LNCaP clone FGC (cell line): ENCODE results near the gene LRRK1.

Source experiments
- DNase-seq: peaks from one replicate; pipeline ENCODE4 v3.0.0-alpha.2; 2011; ENCODE audit warnings: low read depth
- H3K4me3 ChIP-seq: 2 replicates; pipeline ENCODE4 v1.5.1; 2011; ENCODE audit warnings: mild to moderate bottlenecking, low read depth, low read length, control low read depth
- TF ChIP-seq, protein P1 (sequence below): IDR thresholded peaks from 2 replicates; pipeline ENCODE4 v1.5.1; 2012; ENCODE audit warnings: mild to moderate bottlenecking; ENCODE audit not compliant: control insufficient read depth, insufficient read depth; ENCODE audit errors: extremely low read depth

The LRRK1 gene

DNA sequence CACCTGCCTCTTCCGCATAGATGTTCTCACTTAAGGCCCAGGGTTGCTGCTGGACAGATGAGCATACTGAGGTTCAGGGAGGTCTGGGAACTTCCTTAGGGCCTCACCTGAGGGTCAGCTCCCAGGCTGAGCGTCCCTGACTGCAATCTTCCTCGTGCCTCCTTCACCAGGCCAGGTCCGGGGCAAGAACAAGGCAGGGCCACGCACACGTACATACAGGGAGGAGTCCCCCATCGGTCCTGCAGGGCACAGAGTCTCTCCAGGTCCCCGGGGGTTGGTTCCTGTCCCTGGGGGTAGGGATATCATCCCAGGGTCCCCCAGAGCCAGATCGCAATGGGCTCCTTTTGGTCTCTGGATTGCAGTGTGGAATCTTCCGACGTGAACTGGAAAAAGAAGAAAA is 130.1 kb downstream of the LRRK1 start:
- H3K4me3 ChIP-seq, result no peak overlapping the region
- TF ChIP-seq, protein P1, sequence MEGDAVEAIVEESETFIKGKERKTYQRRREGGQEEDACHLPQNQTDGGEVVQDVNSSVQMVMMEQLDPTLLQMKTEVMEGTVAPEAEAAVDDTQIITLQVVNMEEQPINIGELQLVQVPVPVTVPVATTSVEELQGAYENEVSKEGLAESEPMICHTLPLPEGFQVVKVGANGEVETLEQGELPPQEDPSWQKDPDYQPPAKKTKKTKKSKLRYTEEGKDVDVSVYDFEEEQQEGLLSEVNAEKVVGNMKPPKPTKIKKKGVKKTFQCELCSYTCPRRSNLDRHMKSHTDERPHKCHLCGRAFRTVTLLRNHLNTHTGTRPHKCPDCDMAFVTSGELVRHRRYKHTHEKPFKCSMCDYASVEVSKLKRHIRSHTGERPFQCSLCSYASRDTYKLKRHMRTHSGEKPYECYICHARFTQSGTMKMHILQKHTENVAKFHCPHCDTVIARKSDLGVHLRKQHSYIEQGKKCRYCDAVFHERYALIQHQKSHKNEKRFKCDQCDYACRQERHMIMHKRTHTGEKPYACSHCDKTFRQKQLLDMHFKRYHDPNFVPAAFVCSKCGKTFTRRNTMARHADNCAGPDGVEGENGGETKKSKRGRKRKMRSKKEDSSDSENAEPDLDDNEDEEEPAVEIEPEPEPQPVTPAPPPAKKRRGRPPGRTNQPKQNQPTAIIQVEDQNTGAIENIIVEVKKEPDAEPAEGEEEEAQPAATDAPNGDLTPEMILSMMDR, result no peak
- no peak for DNase-seq

DNA sequence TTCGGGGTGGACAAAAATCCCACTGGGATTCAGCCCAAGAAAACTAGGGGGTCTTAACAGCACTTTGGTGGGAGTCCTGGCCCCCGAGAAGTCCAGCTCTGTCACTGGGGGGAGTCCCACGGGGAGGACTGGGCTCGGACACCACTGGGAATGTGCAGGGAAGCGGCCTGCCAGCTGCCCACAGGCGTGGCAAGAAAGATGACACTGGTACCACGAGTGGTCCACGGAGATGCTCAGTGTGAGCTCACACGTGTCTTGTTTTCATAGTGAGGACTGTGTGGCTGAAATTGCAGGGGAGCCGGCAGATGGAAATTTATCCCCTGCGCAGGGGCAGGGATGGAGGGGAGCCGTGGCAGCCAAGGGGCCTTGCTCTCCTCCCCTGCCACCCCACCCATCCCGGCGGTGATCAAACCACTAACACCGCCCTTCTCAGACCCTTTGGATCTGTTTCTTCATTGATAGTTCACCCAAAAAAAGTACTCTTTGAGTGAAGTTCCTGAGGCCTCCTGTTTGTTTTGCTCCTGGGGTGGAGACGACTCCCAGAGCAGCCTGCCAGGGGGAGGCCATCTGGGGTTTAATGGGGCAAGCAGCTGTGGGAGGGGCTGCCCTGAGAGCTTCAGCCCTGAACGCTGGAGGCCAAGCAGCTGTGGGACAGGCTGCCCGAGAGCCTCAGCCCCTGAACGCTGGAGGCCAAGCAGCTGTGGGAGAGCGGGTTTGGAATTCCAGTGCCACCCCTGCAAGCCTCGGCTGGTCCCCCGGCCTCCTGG is 130.9 kb downstream of the LRRK1 start:
- TF ChIP-seq, protein P1, result no peak
- DNase-seq, result no peak

DNA sequence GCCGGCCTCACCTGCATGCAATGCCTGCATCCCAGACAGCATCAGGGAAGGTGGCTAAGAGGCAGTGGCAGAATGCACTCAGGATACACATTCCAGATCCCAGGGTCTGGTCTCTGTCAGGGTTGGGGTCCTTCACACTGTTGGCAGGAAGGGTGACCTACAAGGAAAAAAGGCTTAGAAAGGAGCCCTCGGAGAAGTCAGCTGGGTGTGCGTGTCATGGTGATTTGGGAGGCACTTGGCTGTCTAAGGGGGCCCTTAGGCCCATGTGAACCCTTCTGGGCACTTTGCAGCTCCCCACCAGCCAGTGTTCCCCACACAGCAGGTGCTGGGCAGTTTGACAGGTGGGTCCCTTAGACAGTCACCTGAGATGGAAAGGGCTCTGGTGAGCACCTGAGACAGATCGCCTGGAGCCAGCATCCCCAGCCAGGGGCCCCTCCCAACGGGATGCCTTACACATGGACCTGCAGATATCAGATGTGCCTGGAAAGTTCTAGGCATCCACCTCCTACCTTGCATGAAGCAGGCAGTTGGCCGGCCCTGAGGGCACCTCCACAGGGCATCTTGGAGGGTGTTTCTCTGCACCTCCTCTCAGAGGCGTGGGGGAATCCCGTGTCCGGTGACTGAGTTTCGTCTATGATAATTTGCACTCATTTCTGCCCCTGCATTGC is 131.6 kb downstream of the LRRK1 start:
- TF ChIP-seq, protein P1, result no peak
- DNase-seq, result no peak
- no peak overlapping the region for H3K4me3 ChIP-seq

More for the DNA sequence above, 130.9 kb downstream of the LRRK1 start:
- H3K4me3 ChIP-seq, result no peak overlapping the region

DNA sequence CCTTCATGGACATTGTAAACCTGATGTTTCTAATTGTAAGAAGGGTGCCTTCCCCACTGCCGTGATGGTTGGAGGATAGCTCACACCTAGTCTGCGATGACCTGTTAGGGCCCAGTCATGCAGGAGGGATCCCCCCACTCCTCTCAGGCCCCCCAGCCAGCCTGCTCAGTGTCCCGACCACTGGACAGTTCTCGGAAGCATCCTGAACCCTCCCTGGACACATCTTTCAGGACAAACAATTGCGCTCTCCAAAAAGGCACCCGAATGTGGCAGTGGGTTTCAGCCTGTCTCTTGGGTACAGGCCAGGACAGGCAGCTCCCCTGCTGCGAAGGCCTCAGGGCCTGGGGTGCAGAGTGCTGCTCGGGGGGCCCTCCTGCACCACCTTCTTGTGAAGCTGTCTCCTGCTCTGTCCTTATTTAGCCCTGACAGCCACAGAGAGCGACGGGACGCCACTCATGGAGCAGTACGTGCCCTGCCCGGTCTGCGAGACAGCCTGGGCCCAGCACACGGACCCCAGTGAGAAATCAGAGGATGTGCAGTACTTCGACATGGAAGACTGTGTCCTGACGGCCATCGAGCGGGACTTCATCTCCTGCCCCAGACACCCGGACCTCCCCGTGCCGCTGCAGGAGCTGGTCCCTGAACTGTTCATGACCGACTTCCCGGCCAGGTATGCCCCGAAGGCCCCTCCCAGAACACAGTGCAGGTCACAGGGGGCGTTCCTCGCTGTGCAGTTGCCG is 132.3 kb downstream of the LRRK1 start:
- no peak for DNase-seq
- TF ChIP-seq, protein P1, result no peak
- no peak overlapping the region for H3K4me3 ChIP-seq

DNA sequence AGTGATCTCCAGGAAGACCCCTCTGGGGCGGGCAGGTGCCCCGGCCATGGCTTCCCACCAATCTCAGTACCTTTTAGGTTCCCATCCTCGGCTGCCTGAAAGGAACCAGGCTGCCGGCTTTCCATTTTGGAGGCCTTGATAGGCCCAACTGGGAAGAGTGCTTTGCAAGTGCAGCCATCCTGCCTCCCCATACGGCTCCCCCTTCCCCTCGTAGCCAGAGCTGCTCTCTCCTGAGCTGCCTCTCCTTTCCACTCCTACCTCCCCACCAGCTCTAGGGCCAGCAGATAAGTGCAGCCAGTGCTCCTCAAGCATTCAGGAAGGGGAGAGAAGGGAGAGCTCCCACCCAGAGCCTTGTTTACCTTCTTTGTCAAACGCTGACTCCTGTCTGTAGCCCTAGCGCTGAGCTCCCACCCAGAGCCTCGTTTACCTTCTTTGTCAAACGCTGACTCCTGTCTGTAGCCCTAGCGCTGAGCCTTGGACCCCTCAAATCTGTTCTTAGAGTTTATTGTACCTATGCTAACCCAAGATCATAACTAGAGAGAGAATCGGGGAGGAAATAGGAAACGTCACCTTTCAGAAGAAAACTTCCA is 133.0 kb downstream of the LRRK1 start:
- no peak overlapping the region for H3K4me3 ChIP-seq
- TF ChIP-seq, protein P1, result no peak
- DNase-seq, result no peak

DNA sequence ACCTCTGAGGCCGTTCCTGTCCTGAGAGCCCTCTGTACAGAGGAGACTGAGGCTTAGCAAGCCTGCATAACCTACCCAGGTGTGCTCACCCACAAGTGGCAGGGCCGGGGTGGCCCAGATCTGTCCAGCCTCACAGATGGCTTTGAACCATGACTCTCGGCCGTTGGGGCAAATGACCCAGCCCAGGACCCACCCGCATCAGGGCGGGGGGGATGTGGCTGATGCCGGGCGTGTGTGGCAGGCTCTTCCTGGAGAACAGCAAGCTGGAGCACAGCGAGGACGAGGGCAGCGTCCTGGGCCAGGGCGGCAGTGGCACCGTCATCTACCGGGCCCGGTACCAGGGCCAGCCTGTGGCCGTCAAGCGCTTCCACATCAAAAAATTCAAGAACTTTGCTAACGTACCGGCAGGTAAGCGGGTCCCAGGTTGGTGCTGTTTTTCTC is 133.5 kb downstream of the LRRK1 start:
- no peak overlapping the region for H3K4me3 ChIP-seq
- TF ChIP-seq, protein P1, result no peak
- DNase-seq, result no peak
